PFSK-1 (cell line): ENCODE measurements around the gene NPHP4.

Experiments
- POLR2AphosphoS5 ChIP-seq: IDR thresholded peaks from 2 replicates; pipeline ENCODE4 v1.6.1; 2012; ENCODE audit warnings: low read depth, mild to moderate bottlenecking, control low read depth, low read length, moderate library complexity
- TAF1 ChIP-seq: IDR thresholded peaks from 2 replicates; pipeline ENCODE4 v1.6.1; 2012; ENCODE audit warnings: low read length, control low read depth, borderline replicate concordance; ENCODE audit not compliant: insufficient read depth

- TF ChIP-seq TAF1 (no peak), POLR2AphosphoS5 (no peak)
Measured at GRCh38 chr1:6011946-6012258, 19.7 kb upstream of the NPHP4 start.
